IMR-90 (cell line): Measurements from ENCODE around the gene FCHSD2. TPM values are rescaled to one million over a fixed set of nuclear protein-coding genes. Genes with fewer than 3 reads are reported as not detected.

Source experiments
- ATAC-seq: fragments of 200-7000 bp; cut with Tn5 transposase; 2 replicates; pipeline ENCODE4 v1.9.1; 2020; ENCODE audit warnings: low read depth, mild to moderate bottlenecking, moderate library complexity
- BruUV-seq: library from RNA; stranded (reverse); fragments of 400-500 nt; replicated peaks from 2 replicates; lab custom pipeline; 2021; lab: Mats Ljungman, UMichigan
- CTCF ChIA-PET: fragments of 300-600 bp; formaldehyde crosslinking; extraction: SDS; loops from one replicate; lab custom pipeline; 2021; ENCODE audit warnings: antibody characterized with exemption; lab: Yijun Ruan, JAX
- POLR2A ChIA-PET: fragments of 300-600 bp; sonication (Branson Sonifier 250); formaldehyde crosslinking; loops from one replicate; lab custom pipeline; 2022; ENCODE audit warnings: antibody characterized with exemption; ENCODE audit not compliant: unreplicated experiment; lab: Charles Lee
- DNase-seq: peaks from one replicate; pipeline ENCODE4 v3.0.0; 2013
- H2AFZ ChIP-seq: replicated peaks from 2 replicates; pipeline ENCODE3; 2013; ENCODE audit warnings: low read length, mild to moderate bottlenecking; ENCODE audit not compliant: poor library complexity
- H2AK5ac ChIP-seq: 2 replicates; pipeline ENCODE4 v1.6.1; 2013; ENCODE audit warnings: low read depth, low read length, inconsistent platforms
- H2AK9ac ChIP-seq: replicated peaks from 2 replicates; pipeline ENCODE3; 2013; ENCODE audit warnings: mild to moderate bottlenecking, low read depth, low read length, moderate library complexity; ENCODE audit not compliant: poor library complexity
- H2BK120ac ChIP-seq: 2 replicates; pipeline ENCODE4 v1.6.1; 2013; ENCODE audit warnings: low read depth, low read length, inconsistent platforms
- H2BK15ac ChIP-seq: 3 replicates; pipeline ENCODE4 v1.6.1; 2013; ENCODE audit warnings: low read depth, low read length, inconsistent platforms
- H2BK20ac ChIP-seq: 2 replicates; pipeline ENCODE4 v1.6.1; 2013; ENCODE audit warnings: low read depth, mild to moderate bottlenecking, inconsistent platforms, low read length, moderate library complexity
- H2BK5ac ChIP-seq: 2 replicates; pipeline ENCODE4 v1.6.1; 2013; ENCODE audit warnings: mild to moderate bottlenecking, low read depth, low read length, inconsistent platforms; ENCODE audit not compliant: poor library complexity, severe bottlenecking
- H3K14ac ChIP-seq: replicated peaks from 2 replicates; pipeline ENCODE4 v1.6.1; 2013; ENCODE audit warnings: low read depth, low read length, inconsistent platforms
- H3K18ac ChIP-seq: 2 replicates; pipeline ENCODE4 v1.6.1; 2013; ENCODE audit warnings: low read depth, low read length, control low read depth
- H3K23ac ChIP-seq: 2 replicates; pipeline ENCODE4 v1.6.1; 2013; ENCODE audit warnings: low read depth, low read length, inconsistent platforms
- H3K27ac ChIP-seq: 2 replicates; pipeline ENCODE4 v1.5.1; 2013; ENCODE audit warnings: mild to moderate bottlenecking, control low read depth, low read length; ENCODE audit not compliant: insufficient read depth
- H3K27me3 ChIP-seq: 2 replicates; pipeline ENCODE4 v1.6.1; 2013; ENCODE audit warnings: low read length; ENCODE audit not compliant: control insufficient read depth, insufficient read depth
- H3K36me3 ChIP-seq: 2 replicates; pipeline ENCODE4 v1.6.1; 2013; ENCODE audit warnings: low read length, mixed read lengths; ENCODE audit not compliant: control insufficient read depth, insufficient read depth
- H3K4ac ChIP-seq: 2 replicates; pipeline ENCODE4 v1.6.1; 2013; ENCODE audit warnings: low read depth, low read length, inconsistent platforms
- H3K4me1 ChIP-seq: 2 replicates; pipeline ENCODE4 v1.6.1; 2013; ENCODE audit warnings: low read length, mixed read lengths; ENCODE audit not compliant: control insufficient read depth, insufficient read depth
- H3K4me2 ChIP-seq: 2 replicates; pipeline ENCODE4 v1.6.1; 2013; ENCODE audit warnings: low read depth, mild to moderate bottlenecking, control low read depth, low read length, moderate library complexity
- H3K4me3 ChIP-seq: 2 replicates; pipeline ENCODE4 v1.5.1; 2013; ENCODE audit warnings: low read depth, mild to moderate bottlenecking, control low read depth, low read length, moderate library complexity; ENCODE audit not compliant: insufficient read depth
- H3K56ac ChIP-seq: 2 replicates; pipeline ENCODE4 v1.6.1; 2013; ENCODE audit warnings: low read length, inconsistent platforms; ENCODE audit not compliant: insufficient read depth; ENCODE audit errors: extremely low read depth
- H3K79me1 ChIP-seq, 2 experiments: 2 replicates each; pipeline ENCODE4 v1.6.1; 2013; ENCODE audit warnings: low read length in 2 of 2, inconsistent platforms in 1 of 2, low read depth in 1 of 2
- H3K9ac ChIP-seq: 2 replicates; pipeline ENCODE4 v1.6.1; 2013; ENCODE audit warnings: low read depth, low read length, control low read depth
- H3K9me1 ChIP-seq: 2 replicates; pipeline ENCODE4 v1.6.1; 2013; ENCODE audit warnings: low read length, inconsistent platforms; ENCODE audit not compliant: insufficient read depth
- H3K9me3 ChIP-seq: 2 replicates; pipeline ENCODE4 v1.6.1; 2013; ENCODE audit warnings: low read length; ENCODE audit not compliant: control insufficient read depth, insufficient read depth
- H4K20me1 ChIP-seq: 2 replicates; pipeline ENCODE4 v1.6.1; 2013; ENCODE audit warnings: low read length, inconsistent platforms; ENCODE audit not compliant: insufficient read depth
- H4K5ac ChIP-seq: 2 replicates; pipeline ENCODE4 v1.6.1; 2013; ENCODE audit warnings: mild to moderate bottlenecking, low read depth, low read length, control low read depth
- H4K8ac ChIP-seq, 2 experiments: 2 replicates each; pipeline ENCODE4 v1.6.1; 2013; ENCODE audit warnings: low read depth in 2 of 2, low read length in 2 of 2, control low read depth in 1 of 2, inconsistent platforms in 1 of 2
- H4K91ac ChIP-seq: 2 replicates; pipeline ENCODE4 v1.6.1; 2013; ENCODE audit warnings: low read depth, low read length, inconsistent platforms; ENCODE audit not compliant: insufficient read depth
- BHLHE40 ChIP-seq: fragments of 150-350 bp; IDR thresholded peaks from 2 replicates; pipeline ENCODE4 v1.6.1; 2016; ENCODE audit warnings: mild to moderate bottlenecking, low read depth, low read length
- CHD1 ChIP-seq: IDR thresholded peaks from 2 replicates; pipeline ENCODE4 v1.6.1; 2012; ENCODE audit warnings: low read depth, low read length, improper control_type of control experiment
- FOS ChIP-seq: fragments of 150-350 bp; IDR thresholded peaks from 2 replicates; pipeline ENCODE4 v1.6.1; 2016; ENCODE audit warnings: low read depth, low read length
- MAFK ChIP-seq: IDR thresholded peaks from 2 replicates; pipeline ENCODE4 v1.6.1; 2012; ENCODE audit warnings: low read depth, low read length, improper control_type of control experiment
- MAZ ChIP-seq: IDR thresholded peaks from 2 replicates; pipeline ENCODE4 v1.6.1; 2012; ENCODE audit warnings: low read depth, mild to moderate bottlenecking, low read length, improper control_type of control experiment, moderate library complexity, borderline replicate concordance
- MXI1 ChIP-seq: IDR thresholded peaks from 2 replicates; pipeline ENCODE4 v1.6.1; 2012; ENCODE audit warnings: low read depth, mild to moderate bottlenecking, low read length, moderate library complexity, borderline replicate concordance
- NFE2L2 ChIP-seq: fragments of 150-350 bp; IDR thresholded peaks from 2 replicates; pipeline ENCODE4 v1.6.1; 2016; ENCODE audit warnings: low read depth, mild to moderate bottlenecking, low read length
- POLR2A ChIP-seq: IDR thresholded peaks from 2 replicates; pipeline ENCODE4 v1.6.1; 2012; ENCODE audit warnings: mild to moderate bottlenecking, low read depth, low read length
- RAD21 ChIP-seq: IDR thresholded peaks from 2 replicates; pipeline ENCODE4 v1.6.1; 2012; ENCODE audit warnings: low read length, improper control_type of control experiment
- RCOR1 ChIP-seq: IDR thresholded peaks from 2 replicates; pipeline ENCODE4 v1.6.1; 2012; ENCODE audit warnings: mild to moderate bottlenecking, low read length, improper control_type of control experiment; ENCODE audit not compliant: insufficient replicate concordance
- RFX5 ChIP-seq: IDR thresholded peaks from 2 replicates; pipeline ENCODE4 v1.8.0; 2012; ENCODE audit warnings: low read depth, mild to moderate bottlenecking, low read length, moderate library complexity
- SMC3 ChIP-seq: fragments of 150-350 bp; IDR thresholded peaks from 2 replicates; pipeline ENCODE4 v1.6.1; 2016; ENCODE audit warnings: low read depth, mild to moderate bottlenecking, antibody characterized with exemption, low read length, moderate library complexity
- WGBS, 2 experiments: methylation state at CpG; one replicate each; pipeline versions ENCODE4 v1.1.5 to v1.1.7; 2013; ENCODE audit warnings: missing lambda C conversion rate in 2 of 2; ENCODE audit not compliant: insufficient read length in 1 of 2; ENCODE audit errors: extremely low coverage in 2 of 2; 5-methylcytosine and 5-hydroxymethylcytosine counted together
- dilution Hi-C: fragments of 300-500 bp; cut with HindIII; formaldehyde crosslinking; loops from one replicate; pipeline ENCODE4 v1.14.3; 2018; ENCODE audit warnings: low sequenced_read_pairs; ENCODE audit not compliant: unreplicated experiment
- in situ Hi-C: fragments of 300-500 bp; cut with MboI; formaldehyde crosslinking; loops from 3 replicates; pipeline ENCODE4 v1.14.3; 2019; ENCODE audit warnings: low sequenced_read_pairs, inconsistent platforms, mixed read lengths
- intact Hi-C: fragments of 100-400 bp; cut with micrococcal nuclease; formaldehyde crosslinking; loops from 2 replicates; pipeline ENCODE4 v1.10.0; 2022
- polyA plus RNA-seq, 3 experiments: library from polyadenylated mRNA; depleted of rRNA; stranded (reverse); fragments of >200 nt; gene quantifications; 2 replicates each; pipeline ENCODE4 v1.2.3, GENCODE V29; 2012; ENCODE audit warnings: low replicate concordance in 1 of 3
- total RNA-seq: library from RNA; depleted of rRNA; stranded (reverse); fragments of >200 nt; gene quantifications from 2 replicates; pipeline ENCODE4 v1.2.3, GENCODE V29; 2012
- TF ChIP-seq, protein P1 (sequence below): fragments of 150-350 bp; IDR thresholded peaks from 2 replicates; pipeline ENCODE4 v1.6.1; 2017; ENCODE audit warnings: mild to moderate bottlenecking, antibody characterized with exemption, low read length, low read depth
- TF ChIP-seq, protein P2 (sequence below): conservative IDR thresholded peaks from 2 replicates; pipeline ENCODE4 v1.5.1; 2012; ENCODE audit warnings: mild to moderate bottlenecking, low read depth, low read length, improper control_type of control experiment

FCHSD2 gene
- total and polyA plus RNA-seq, 2 of the 4 experiments (the other 2 are of a cell fraction): 5.9 to 18.7 TPM

DNA sequence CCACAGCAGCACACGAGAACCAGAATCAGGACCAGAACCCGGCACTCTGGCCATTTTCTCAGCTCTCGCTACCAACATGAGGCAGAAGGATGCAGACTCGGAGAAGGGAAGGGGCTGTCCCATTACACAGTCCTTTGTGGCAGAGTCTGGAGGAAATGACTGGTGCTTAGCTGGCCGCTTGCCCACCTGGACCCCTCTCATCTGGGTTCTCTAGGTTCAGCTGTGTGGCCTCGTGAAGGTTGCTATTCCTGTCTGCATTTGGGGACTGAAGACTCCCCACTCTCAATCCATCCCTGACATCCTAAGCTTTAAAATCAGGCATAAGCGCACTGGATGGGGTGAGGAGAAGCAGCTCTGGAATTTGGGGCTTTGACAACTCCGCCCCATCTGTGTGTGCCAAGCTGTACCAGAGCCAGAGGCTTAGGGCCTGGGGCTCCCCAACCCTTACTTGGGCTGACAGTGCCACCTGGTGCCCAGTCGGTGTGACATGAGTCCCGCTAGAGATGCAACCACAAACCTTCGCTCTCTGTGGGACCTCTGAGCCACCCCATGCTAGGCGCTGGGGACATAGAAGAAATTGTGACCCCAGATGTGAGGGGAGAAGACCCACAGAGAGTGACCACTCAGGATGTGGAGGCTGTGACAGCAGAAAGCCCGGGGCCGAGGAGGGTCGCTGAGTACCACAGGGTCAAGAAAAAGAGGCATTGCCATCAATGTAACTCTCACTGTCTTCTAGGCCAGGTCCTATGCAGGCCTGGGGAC is 35.8 kb upstream of the FCHSD2 start (continued):
- TF ChIP-seq, protein P1, sequence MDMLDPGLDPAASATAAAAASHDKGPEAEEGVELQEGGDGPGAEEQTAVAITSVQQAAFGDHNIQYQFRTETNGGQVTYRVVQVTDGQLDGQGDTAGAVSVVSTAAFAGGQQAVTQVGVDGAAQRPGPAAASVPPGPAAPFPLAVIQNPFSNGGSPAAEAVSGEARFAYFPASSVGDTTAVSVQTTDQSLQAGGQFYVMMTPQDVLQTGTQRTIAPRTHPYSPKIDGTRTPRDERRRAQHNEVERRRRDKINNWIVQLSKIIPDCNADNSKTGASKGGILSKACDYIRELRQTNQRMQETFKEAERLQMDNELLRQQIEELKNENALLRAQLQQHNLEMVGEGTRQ: no peak
- TF ChIP-seq RCOR1: peak; percentile 55
- TF ChIP-seq RFX5: no peak

DNA sequence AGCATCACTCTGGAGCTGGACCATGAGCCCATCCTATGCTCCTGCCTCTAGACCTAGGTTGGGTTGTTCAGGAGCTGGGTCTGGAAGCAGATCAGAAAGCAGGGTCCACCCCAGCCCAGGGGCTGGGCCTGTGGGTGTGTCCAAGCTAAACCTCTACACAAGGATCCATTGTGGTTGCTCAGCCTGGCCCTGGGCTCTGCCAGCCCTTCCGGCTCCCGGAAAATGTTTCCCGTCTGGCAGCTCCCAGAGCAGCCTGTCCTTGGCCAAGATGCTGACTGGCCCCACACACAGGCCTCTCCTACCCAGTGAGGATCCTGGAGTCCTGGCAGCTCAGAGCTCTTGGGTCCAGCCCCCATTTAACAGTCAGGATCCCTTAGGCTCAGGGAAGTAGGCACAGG is 35.3 kb upstream of the FCHSD2 start:
- 40% methylated on average over 2 of the region's 3 CpGs; no CpG with 5 or more reads in 1 of the 2 experiments for WGBS, 2 experiments
- peak overlapping the region; percentile 67 for H2AK9ac ChIP-seq
- ATAC-seq: peak; percentile 9
- no peak overlapping the region for H3K23ac ChIP-seq
- H3K4me1 ChIP-seq: peaks cover 5% of the 10 kb centered on the region
- H3K4me2 ChIP-seq: no peak overlapping the region
- H3K18ac ChIP-seq: no peak overlapping the region
- H3K4ac ChIP-seq: peak overlapping the region; percentile 76
- dilution Hi-C loops (no loop called here), in situ Hi-C loops (loop anchor here (5.0 kb wide), 2 partner anchors 345 to 455 kb away; no protein-coding TSS in a partner anchor), intact Hi-C loops (no loop called here)
- H2AFZ ChIP-seq: peak overlapping the region; percentile 79
- H3K27ac ChIP-seq: no peak overlapping the region
- no peak overlapping the region for H3K9ac ChIP-seq
- H2BK120ac ChIP-seq: peak overlapping the region; percentile 69
- H2BK15ac ChIP-seq: peak overlapping the region; percentile 85; the same call in 2 of the 3 replicates
- POLR2A ChIA-PET: no interaction called here
- H3K56ac ChIP-seq: no peak overlapping the region
- peaks cover 15% of the 10 kb centered on the region for H3K9me1 ChIP-seq
- H3K14ac ChIP-seq: peak overlapping the region; percentile 35
- CTCF ChIA-PET: interaction anchor here (0.9 to 2.7 kb wide), 12 partner anchors 8 to 452 kb away, joined by 3 to 19 read pairs (median 4); partner anchors contain the start of gene STARD10
- peak overlapping the region; percentile 48 for H2AK5ac ChIP-seq
- H4K8ac ChIP-seq: peak overlapping the region in 1 of 2 experiments; percentile 55; a peak in 2 of 4 replicates
- no peak overlapping the region for H3K4me3 ChIP-seq
- H2BK5ac ChIP-seq: no peak overlapping the region
- no peaks in the 10 kb centered on the region for H4K20me1 ChIP-seq
- BruUV-seq: no TSS peak
- H3K27me3 ChIP-seq: no peaks in the 10 kb centered on the region
- no peaks in the 10 kb centered on the region for H3K9me3 ChIP-seq
- no peak for TF ChIP-seq NFE2L2
- no peak for TF ChIP-seq RAD21
- TF ChIP-seq SMC3: no peak
- no peak for TF ChIP-seq MXI1
- no peak for TF ChIP-seq RCOR1
- no peak for TF ChIP-seq POLR2A
- TF ChIP-seq MAFK: no peak
- TF ChIP-seq RFX5: no peak
- TF ChIP-seq FOS: no peak
- no peak for TF ChIP-seq CHD1
- no peak for TF ChIP-seq MAZ
- TF ChIP-seq, protein P2, sequence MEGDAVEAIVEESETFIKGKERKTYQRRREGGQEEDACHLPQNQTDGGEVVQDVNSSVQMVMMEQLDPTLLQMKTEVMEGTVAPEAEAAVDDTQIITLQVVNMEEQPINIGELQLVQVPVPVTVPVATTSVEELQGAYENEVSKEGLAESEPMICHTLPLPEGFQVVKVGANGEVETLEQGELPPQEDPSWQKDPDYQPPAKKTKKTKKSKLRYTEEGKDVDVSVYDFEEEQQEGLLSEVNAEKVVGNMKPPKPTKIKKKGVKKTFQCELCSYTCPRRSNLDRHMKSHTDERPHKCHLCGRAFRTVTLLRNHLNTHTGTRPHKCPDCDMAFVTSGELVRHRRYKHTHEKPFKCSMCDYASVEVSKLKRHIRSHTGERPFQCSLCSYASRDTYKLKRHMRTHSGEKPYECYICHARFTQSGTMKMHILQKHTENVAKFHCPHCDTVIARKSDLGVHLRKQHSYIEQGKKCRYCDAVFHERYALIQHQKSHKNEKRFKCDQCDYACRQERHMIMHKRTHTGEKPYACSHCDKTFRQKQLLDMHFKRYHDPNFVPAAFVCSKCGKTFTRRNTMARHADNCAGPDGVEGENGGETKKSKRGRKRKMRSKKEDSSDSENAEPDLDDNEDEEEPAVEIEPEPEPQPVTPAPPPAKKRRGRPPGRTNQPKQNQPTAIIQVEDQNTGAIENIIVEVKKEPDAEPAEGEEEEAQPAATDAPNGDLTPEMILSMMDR: no peak
- TF ChIP-seq BHLHE40: no peak
- peak overlapping the region; percentile 4; the same call in 1 of the 2 replicates for H4K5ac ChIP-seq
- H3K36me3 ChIP-seq: no peaks in the 10 kb centered on the region
- peak overlapping the region; percentile 65; the same call in 1 of the 2 replicates for H4K91ac ChIP-seq
- H3K79me1 ChIP-seq: no peaks in the 10 kb centered on the region
- DNase-seq: no peak
- peak overlapping the region; percentile 50 for H2BK20ac ChIP-seq
